Fibroblast of skin of left quadriceps (primary cell): ENCODE data around the gene CA5A.
A peak's percentile ranks its signal among the peaks of the same experiment; 100 is the strongest.

Experiments used
- DNase-seq, 2 experiments: peaks; one replicate each; pipeline ENCODE4 v3.0.0-alpha.2; 2013; ENCODE audit warnings: low read depth in 2 of 2

Gene CA5A

GRCh38 chr16:87963400-87963799, 27.1 kb upstream of the CA5A start:
- DNase-seq, result peak; percentile 75

GRCh38 chr16:87961623-87962022, 25.3 kb upstream of the CA5A start:
- DNase-seq, result no peak

- no peak for DNase-seq
Measured at GRCh38 chr16:87960852-87961251, 24.5 kb upstream of the CA5A start.

GRCh38 chr16:87960296-87960695, 24.0 kb upstream of the CA5A start:
- no peak for DNase-seq

GRCh38 chr16:87959391-87959990, 23.2 kb upstream of the CA5A start:
- no peak for DNase-seq

- DNase-seq, result no peak
Measured at GRCh38 chr16:87958632-87959031, 22.3 kb upstream of the CA5A start.

- no peak for DNase-seq
Measured at GRCh38 chr16:87957296-87958094, 21.2 kb upstream of the CA5A start.

- peak; percentile 68 to 70 for DNase-seq
Measured at GRCh38 chr16:87956365-87957231, 20.3 kb upstream of the CA5A start.

GRCh38 chr16:87956098-87956364, 19.7 kb upstream of the CA5A start:
- DNase-seq, result no peak

- DNase-seq, result no peak
Measured at GRCh38 chr16:87955302-87956097, 19.2 kb upstream of the CA5A start.

GRCh38 chr16:87954826-87955225, 18.5 kb upstream of the CA5A start:
- no peak for DNase-seq

GRCh38 chr16:87954361-87954760, 18.0 kb upstream of the CA5A start:
- no peak for DNase-seq

- no peak for DNase-seq
Measured at GRCh38 chr16:87953308-87954215, 17.2 kb upstream of the CA5A start.

GRCh38 chr16:87952751-87953150, 16.4 kb upstream of the CA5A start:
- DNase-seq, result no peak

GRCh38 chr16:87951552-87952538, 15.5 kb upstream of the CA5A start:
- DNase-seq, result no peak

GRCh38 chr16:87950765-87951551, 14.6 kb upstream of the CA5A start, which contains the start of gene BANP:
TSS of gene BANP (plus strand) at chr16:87951434. CDS start at chr16:87975116, 23,682 bp downstream.
- peak; percentile 97 to 98 for DNase-seq

GRCh38 chr16:87949071-87949744, 12.9 kb upstream of the CA5A start:
- no peak for DNase-seq

- no peak for DNase-seq
Measured at GRCh38 chr16:87948735-87949070, 12.4 kb upstream of the CA5A start.
